ENCODE measurements around the gene CABP7.

- TF ChIP-seq CTCF (IDR thresholded peaks at IDR 0.05 in 2 of 3, conservative IDR thresholded peaks at IDR 0.05 in 1 of 3; ENCODE audit: borderline replicate concordance in 1 of 3, insufficient read depth in 1 of 3, low read depth in 2 of 3, low read length in 2 of 3) (no peak), JUND (IDR thresholded peaks at IDR 0.05) (no peak), MAX (IDR thresholded peaks at IDR 0.05) (no peak), EZH2 (IDR thresholded peaks at IDR 0.05) (no peak), POLR2A (IDR thresholded peaks at IDR 0.05; ENCODE audit: borderline replicate concordance, extremely low read depth, insufficient read depth, insufficient read length) (no peak), ZNF274 (IDR thresholded peaks at IDR 0.05; ENCODE audit: low read depth, low read length) (no peak)
- TF ChIP-seq, protein P1, sequence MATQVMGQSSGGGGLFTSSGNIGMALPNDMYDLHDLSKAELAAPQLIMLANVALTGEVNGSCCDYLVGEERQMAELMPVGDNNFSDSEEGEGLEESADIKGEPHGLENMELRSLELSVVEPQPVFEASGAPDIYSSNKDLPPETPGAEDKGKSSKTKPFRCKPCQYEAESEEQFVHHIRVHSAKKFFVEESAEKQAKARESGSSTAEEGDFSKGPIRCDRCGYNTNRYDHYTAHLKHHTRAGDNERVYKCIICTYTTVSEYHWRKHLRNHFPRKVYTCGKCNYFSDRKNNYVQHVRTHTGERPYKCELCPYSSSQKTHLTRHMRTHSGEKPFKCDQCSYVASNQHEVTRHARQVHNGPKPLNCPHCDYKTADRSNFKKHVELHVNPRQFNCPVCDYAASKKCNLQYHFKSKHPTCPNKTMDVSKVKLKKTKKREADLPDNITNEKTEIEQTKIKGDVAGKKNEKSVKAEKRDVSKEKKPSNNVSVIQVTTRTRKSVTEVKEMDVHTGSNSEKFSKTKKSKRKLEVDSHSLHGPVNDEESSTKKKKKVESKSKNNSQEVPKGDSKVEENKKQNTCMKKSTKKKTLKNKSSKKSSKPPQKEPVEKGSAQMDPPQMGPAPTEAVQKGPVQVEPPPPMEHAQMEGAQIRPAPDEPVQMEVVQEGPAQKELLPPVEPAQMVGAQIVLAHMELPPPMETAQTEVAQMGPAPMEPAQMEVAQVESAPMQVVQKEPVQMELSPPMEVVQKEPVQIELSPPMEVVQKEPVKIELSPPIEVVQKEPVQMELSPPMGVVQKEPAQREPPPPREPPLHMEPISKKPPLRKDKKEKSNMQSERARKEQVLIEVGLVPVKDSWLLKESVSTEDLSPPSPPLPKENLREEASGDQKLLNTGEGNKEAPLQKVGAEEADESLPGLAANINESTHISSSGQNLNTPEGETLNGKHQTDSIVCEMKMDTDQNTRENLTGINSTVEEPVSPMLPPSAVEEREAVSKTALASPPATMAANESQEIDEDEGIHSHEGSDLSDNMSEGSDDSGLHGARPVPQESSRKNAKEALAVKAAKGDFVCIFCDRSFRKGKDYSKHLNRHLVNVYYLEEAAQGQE (IDR thresholded peaks at IDR 0.05; ENCODE audit: low read depth) = no peak
These were observed 13.3 kb upstream of the CABP7 start for GRCh38 chr22:29706486-29706885.
